ENCODE data around the gene SSH3.

SSH3 gene

DNA sequence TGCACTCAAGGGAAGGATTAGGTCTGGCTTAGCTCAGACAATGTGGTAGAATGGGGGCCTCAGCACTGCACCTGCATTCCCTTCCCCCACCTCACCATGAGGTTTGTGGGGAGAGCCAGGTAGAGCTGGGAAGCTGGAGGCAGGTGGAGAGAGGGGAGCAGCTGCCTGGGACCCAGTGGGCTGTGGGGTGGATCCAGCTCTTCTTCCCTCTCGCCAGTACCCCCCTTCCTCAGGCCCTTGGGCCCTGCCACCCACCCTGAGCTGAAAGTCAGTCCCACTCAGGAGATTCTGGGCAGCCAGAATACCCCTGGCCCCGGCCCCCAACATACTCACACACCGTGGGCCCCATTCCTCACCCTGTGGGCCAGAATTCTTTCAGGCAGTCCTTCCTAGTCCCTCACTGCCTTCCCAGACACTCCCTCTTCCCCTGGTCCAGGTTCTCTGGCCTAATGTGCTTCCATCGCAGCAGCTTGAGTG is 53.1 kb downstream of the SSH3 start:
- Histone ChIP-seq H3K4me3 (ENCODE audit: low read length) (no peak overlapping the region), H3K36me3 (ENCODE audit: control insufficient read depth, insufficient read depth, low read length, severe bottlenecking) (no peaks in the 10 kb centered on the region), H3K27me3 (replicated peaks; ENCODE audit: control insufficient read depth, insufficient read depth, low read length) (no peaks in the 10 kb centered on the region), H3K9me3 (ENCODE audit: control insufficient read depth, low read length) (no peaks in the 10 kb centered on the region), H3K9ac (ENCODE audit: low read length) (peak overlapping the region; percentile 98), H3K4me1 (ENCODE audit: control insufficient read depth, insufficient read depth, low read length) (peaks cover 53% of the 10 kb centered on the region)
- DNase-seq (ENCODE audit: low read depth), result no peak

DNA sequence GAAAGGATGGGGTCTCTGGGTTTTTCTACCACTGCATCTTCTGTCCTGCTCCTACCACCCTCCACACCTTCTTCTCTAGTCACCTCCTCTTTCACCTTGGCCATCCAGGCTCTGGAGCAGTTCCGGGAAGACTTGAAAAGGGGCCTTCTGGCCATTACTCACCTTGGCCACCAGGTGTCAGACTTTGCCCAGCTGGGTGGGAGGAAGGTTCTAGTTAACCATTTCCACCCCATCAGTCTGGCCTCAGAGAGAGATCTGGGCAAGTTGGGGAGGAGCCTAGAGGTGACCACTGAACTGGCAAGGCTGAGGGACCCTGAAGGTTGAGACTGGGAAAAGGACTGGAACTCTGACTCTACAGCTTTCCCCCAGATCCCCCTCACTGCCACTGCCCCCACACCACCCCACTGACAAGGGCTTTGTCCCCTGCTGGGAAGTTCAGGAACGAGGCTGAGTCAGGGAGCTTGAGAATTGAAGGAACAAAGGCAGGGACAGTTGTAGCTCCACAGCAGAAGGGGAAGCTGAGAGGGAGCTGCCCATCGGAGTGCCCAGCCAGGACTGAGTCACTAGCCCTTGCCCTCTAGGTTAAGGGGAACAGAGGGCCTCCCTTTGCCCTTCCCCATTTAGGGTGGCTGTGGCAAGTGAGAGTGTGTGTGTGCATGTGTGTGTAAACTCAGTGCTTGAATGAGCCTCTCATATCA is 53.7 kb downstream of the SSH3 start:
- no peaks in the 10 kb centered on the region for H3K27me3 ChIP-seq (replicated peaks; ENCODE audit: control insufficient read depth, insufficient read depth, low read length)

DNA sequence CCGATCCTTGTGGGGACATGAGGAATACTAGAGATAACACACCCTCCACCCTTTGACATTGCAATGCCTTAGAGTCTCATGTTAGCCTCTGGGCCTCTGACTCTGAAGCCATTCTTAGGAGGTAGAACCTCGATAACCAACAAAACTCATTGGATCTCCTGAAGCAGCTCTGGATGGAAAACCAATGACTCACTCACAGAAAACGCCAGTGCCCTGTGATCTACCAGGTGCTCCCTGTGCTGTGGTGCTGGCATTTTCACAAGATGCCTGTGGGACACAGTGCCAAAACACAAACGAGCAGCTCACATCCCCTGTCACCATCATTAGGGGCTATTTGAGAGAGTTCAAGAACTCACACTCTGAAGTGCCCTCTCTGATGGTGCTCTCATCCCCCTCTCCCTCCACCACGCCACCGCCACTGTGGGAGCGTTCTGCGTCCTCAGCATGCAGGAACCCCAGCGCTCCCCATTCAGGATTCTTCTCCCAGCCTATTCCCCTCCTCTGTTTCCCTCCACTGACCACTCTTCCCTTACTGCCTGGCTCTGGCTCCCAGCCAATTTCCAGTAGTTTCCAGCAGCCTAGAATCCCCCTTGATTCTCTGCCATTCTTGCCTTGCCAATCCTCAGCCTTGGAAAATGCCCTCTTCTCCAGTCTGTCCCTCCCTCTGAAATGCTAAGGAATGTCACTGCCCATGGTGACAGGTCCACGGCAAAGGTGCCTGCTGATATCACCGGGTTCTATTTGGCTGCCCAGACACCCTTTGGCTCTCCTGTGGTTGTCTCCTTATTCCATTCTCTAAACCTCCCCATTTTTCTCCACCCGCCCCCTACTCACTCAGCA is 54.7 kb downstream of the SSH3 start:
- H3K9me3 ChIP-seq (ENCODE audit: control insufficient read depth, low read length), result no peaks in the 10 kb centered on the region
- peak; percentile 44 for DNase-seq (ENCODE audit: low read depth)
- peaks cover 49% of the 10 kb centered on the region for H3K4me1 ChIP-seq (ENCODE audit: control insufficient read depth, insufficient read depth, low read length)
- no peak overlapping the region for H3K4me3 ChIP-seq (ENCODE audit: low read length)
- H3K9ac ChIP-seq (ENCODE audit: low read length), result peak overlapping the region; percentile 98
- peaks cover 7% of the 10 kb centered on the region for H3K36me3 ChIP-seq (ENCODE audit: control insufficient read depth, insufficient read depth, low read length, severe bottlenecking)
- no peaks in the 10 kb centered on the region for H3K27me3 ChIP-seq (replicated peaks; ENCODE audit: control insufficient read depth, insufficient read depth, low read length)

More for the DNA sequence above, 53.7 kb downstream of the SSH3 start:
- no peaks in the 10 kb centered on the region for H3K36me3 ChIP-seq (ENCODE audit: control insufficient read depth, insufficient read depth, low read length, severe bottlenecking)
- no peaks in the 10 kb centered on the region for H3K9me3 ChIP-seq (ENCODE audit: control insufficient read depth, low read length)
- peak overlapping the region; percentile 98 for H3K9ac ChIP-seq (ENCODE audit: low read length)
- H3K4me3 ChIP-seq (ENCODE audit: low read length), result no peak overlapping the region
- peak; percentile 91 for DNase-seq (ENCODE audit: low read depth)
- H3K4me1 ChIP-seq (ENCODE audit: control insufficient read depth, insufficient read depth, low read length), result peaks cover 49% of the 10 kb centered on the region

All from adipocyte (in vitro differentiated cells).